HepG2 (cell line): ENCODE data around the gene APBB2. TPM values are rescaled to one million over a fixed set of nuclear protein-coding genes. Genes with fewer than 3 reads are reported as not detected.

ENCODE experiments used
- ATAD3A ChIP-seq: sonication (generic); formaldehyde crosslinking; IDR thresholded peaks from 2 replicates; pipeline ENCODE4 v1.4.0; 2020; ENCODE audit warnings: missing genetic modification reagents
- KDM3A ChIP-seq: IDR thresholded peaks from 2 replicates; pipeline ENCODE4 v1.6.1; 2018; ENCODE audit warnings: low read depth, missing compliant biosample characterization
- MIXL1 ChIP-seq: IDR thresholded peaks from 2 replicates; pipeline ENCODE4 v1.6.1; 2016
- PLRG1 ChIP-seq: fragments of 450-650 bp; conservative IDR thresholded peaks from 2 replicates; pipeline ENCODE4 v1.6.1; 2016
- POLR2A ChIP-seq, 2 experiments: IDR thresholded peaks; 2 replicates each; pipeline ENCODE4 v1.6.1; 2011; ENCODE audit warnings: low read depth in 2 of 2, low read length in 2 of 2, mild to moderate bottlenecking in 1 of 2, moderate library complexity in 1 of 2; ENCODE audit not compliant: insufficient read depth in 1 of 2
- RORA ChIP-seq: sonication (generic); formaldehyde crosslinking; IDR thresholded peaks from 2 replicates; pipeline ENCODE4 v1.5.0; 2020; ENCODE audit warnings: mild to moderate bottlenecking, missing genetic modification reagents, moderate library complexity
- SNAPC5 ChIP-seq: sonication (generic); formaldehyde crosslinking; IDR thresholded peaks from 2 replicates; pipeline ENCODE4 v1.8.1; 2023; ENCODE audit warnings: mild to moderate bottlenecking, missing genetic modification reagents, borderline replicate concordance
- THAP11 ChIP-seq: IDR thresholded peaks from 2 replicates; pipeline ENCODE4 v1.6.1; 2016; ENCODE audit warnings: missing biosample characterization, missing genetic modification reagents
- ZBED4 ChIP-seq: sonication (generic); formaldehyde crosslinking; IDR thresholded peaks from 2 replicates; pipeline ENCODE4 v1.4.0; 2020; ENCODE audit warnings: missing genetic modification reagents, borderline replicate concordance
- ZFP91 ChIP-seq: sonication (generic); formaldehyde crosslinking; IDR thresholded peaks from 2 replicates; pipeline ENCODE4 v1.9.0; 2022; ENCODE audit warnings: missing genetic modification reagents, mild to moderate bottlenecking, borderline replicate concordance
- ZNF253 ChIP-seq: sonication (generic); formaldehyde crosslinking; IDR thresholded peaks from 2 replicates; pipeline ENCODE4 v1.8.0; 2022; ENCODE audit warnings: mild to moderate bottlenecking, missing genetic modification reagents, borderline replicate concordance
- ZNF589 ChIP-seq: sonication (generic); formaldehyde crosslinking; conservative IDR thresholded peaks from 2 replicates; pipeline ENCODE4 v1.8.0; 2022; ENCODE audit warnings: mild to moderate bottlenecking, moderate library complexity, missing genetic modification reagents
- ZNF781 ChIP-seq: sonication (generic); formaldehyde crosslinking; IDR thresholded peaks from 2 replicates; pipeline ENCODE4 v1.5.1; 2020; ENCODE audit warnings: borderline replicate concordance, mild to moderate bottlenecking, missing genetic modification reagents; ENCODE audit errors: not compliant biosample characterization
- polyA plus RNA-seq, 8 experiments: library from polyadenylated mRNA; depleted of rRNA in 3 of 8; stranded (reverse) in 7 of 8; unstranded in 1 of 8; fragments of >200 nt; fragmentation: Illumina TruSeq in 4 of 8; extraction: Trizol in 4 of 8; gene quantifications; 2 replicates each; pipeline versions ENCODE4 v1.2.1 to v1.2.3, GENCODE V29; 2011 to 2016; ENCODE audit warnings: low read depth in 4 of 8, missing spikeins in 1 of 8, mixed read lengths in 1 of 8; ENCODE audit not compliant: insufficient read depth in 1 of 8
- total RNA-seq, 5 experiments: library from RNA; depleted of rRNA; stranded (reverse); fragments of >200 nt; fragmentation: Illumina TruSeq; extraction: Trizol; gene quantifications; 2 replicates each; pipeline ENCODE4 v1.2.3, GENCODE V29; 2016; ENCODE audit warnings: low read depth in 1 of 5
- TF ChIP-seq, protein P1 (sequence below): fragments of 450-650 bp; IDR thresholded peaks from 2 replicates; pipeline ENCODE4 v1.6.1; 2016
- TF ChIP-seq, protein P2 (sequence below): sonication (generic); formaldehyde crosslinking; IDR thresholded peaks from 2 replicates; pipeline ENCODE4 v1.4.0; 2020; ENCODE audit warnings: missing genetic modification reagents

APBB2 gene
- total and polyA plus RNA-seq, 2 of the 13 experiments (the other 11 are each of a cell fraction or from before 2014, with no cell fraction given), result 11.7 to 17.0 TPM

GRCh38 chr4:41132055-41132683 lies 82.2 kb downstream of the APBB2 start (continued):
- TF ChIP-seq ZNF781 (CRISPR knock-in tag), result no peak
- TF ChIP-seq, protein P1, sequence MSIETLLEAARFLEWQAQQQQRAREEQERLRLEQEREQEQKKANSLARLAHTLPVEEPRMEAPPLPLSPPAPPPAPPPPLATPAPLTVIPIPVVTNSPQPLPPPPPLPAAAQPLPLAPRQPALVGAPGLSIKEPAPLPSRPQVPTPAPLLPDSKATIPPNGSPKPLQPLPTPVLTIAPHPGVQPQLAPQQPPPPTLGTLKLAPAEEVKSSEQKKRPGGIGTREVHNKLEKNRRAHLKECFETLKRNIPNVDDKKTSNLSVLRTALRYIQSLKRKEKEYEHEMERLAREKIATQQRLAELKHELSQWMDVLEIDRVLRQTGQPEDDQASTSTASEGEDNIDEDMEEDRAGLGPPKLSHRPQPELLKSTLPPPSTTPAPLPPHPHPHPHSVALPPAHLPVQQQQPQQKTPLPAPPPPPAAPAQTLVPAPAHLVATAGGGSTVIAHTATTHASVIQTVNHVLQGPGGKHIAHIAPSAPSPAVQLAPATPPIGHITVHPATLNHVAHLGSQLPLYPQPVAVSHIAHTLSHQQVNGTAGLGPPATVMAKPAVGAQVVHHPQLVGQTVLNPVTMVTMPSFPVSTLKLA, result no peak
- TF ChIP-seq MIXL1 (CRISPR knock-in tag), result peak; percentile 91
- TF ChIP-seq THAP11 (CRISPR knock-in tag), result peak; percentile 48; the same call in 1 of the 2 replicates
- TF ChIP-seq, protein P2, sequence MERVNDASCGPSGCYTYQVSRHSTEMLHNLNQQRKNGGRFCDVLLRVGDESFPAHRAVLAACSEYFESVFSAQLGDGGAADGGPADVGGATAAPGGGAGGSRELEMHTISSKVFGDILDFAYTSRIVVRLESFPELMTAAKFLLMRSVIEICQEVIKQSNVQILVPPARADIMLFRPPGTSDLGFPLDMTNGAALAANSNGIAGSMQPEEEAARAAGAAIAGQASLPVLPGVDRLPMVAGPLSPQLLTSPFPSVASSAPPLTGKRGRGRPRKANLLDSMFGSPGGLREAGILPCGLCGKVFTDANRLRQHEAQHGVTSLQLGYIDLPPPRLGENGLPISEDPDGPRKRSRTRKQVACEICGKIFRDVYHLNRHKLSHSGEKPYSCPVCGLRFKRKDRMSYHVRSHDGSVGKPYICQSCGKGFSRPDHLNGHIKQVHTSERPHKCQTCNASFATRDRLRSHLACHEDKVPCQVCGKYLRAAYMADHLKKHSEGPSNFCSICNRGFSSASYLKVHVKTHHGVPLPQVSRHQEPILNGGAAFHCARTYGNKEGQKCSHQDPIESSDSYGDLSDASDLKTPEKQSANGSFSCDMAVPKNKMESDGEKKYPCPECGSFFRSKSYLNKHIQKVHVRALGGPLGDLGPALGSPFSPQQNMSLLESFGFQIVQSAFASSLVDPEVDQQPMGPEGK (CRISPR knock-in tag), result peak; percentile 54; the same call in 1 of the 2 replicates
- no peak for TF ChIP-seq POLR2A (IDR thresholded peaks at IDR 0.05; ENCODE audit: insufficient read depth in 1 of 2, low read depth in 2 of 2, low read length in 2 of 2)
- TF ChIP-seq RORA, result no peak
- TF ChIP-seq ZNF589 (CRISPR knock-in tag), result no peak
- 0 out of 2 replicates have a peak, but pooled peaks have one; percentile 70 for TF ChIP-seq KDM3A (CRISPR knock-in tag)
- TF ChIP-seq ZFP91 (CRISPR knock-in tag), result no peak
- no peak for TF ChIP-seq ZNF253 (CRISPR knock-in tag)
- no peak for TF ChIP-seq PLRG1
- TF ChIP-seq ATAD3A (CRISPR knock-in tag), result no peak
- no peak for TF ChIP-seq ZBED4 (CRISPR knock-in tag)
- no peak for TF ChIP-seq SNAPC5 (CRISPR knock-in tag)
